ENCODE data around the gene CPT1B.

DNA sequence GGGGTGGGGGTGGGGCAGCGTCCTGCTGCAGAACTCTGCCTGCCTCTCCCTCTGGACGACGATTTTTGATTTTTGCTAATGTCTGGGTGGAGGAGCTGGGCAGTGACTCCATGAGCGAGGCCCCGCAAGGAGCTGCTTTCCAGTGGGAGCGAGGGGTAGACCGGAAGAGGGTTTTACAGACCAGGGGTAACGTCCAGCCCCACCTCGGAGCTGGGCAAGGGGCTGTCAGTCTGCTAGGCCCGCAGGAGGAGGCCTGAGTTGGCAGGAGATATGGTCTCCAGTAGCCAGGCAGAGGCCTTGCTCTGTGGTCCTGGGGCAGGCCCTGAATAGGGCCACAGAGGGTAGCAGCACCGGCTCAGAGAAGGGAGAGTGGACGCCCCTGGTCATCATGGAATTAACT, 31.4 kb upstream of the CPT1B start:
- no peak for TF ChIP-seq CTCF (IDR thresholded peaks at IDR 0.05)
- TF ChIP-seq POLR2A (IDR thresholded peaks at IDR 0.05) = no peak

All from right lobe of liver (tissue), 4 donors.